Measurements from ENCODE around the gene OR2T10. TPM values are rescaled to one million over a fixed set of nuclear protein-coding genes. Genes with fewer than 3 reads are reported as not detected.

The OR2T10 gene
- total and polyA plus RNA-seq, 12 donors: not detected

GRCh38 chr1:248631354-248632008, 34.0 kb upstream of the OR2T10 start:
- Histone ChIP-seq H3K4me3 (no peak overlapping the region), H3K27me3 (no peaks in the 10 kb centered on the region), H3K36me3 (no peaks in the 10 kb centered on the region), H3K27ac (no peak overlapping the region), H3K4me1 (no peaks in the 10 kb centered on the region), H3K9me3 (no peaks in the 10 kb centered on the region)
- ATAC-seq: no peak
- intact Hi-C loops (cut with DNase I): no loop called here
- no peak for DNase-seq
- TF ChIP-seq CTCF (IDR thresholded peaks at IDR 0.05): no peak
- WGBS, 2 donors: 66 to 71% methylated on average over 7 of the region's 7 CpGs

- Histone ChIP-seq H3K4me3 (no peak overlapping the region), H3K27me3 (no peaks in the 10 kb centered on the region), H3K4me1 (no peaks in the 10 kb centered on the region), H3K9me3 (no peaks in the 10 kb centered on the region), H3K27ac (no peak overlapping the region), H3K36me3 (no peaks in the 10 kb centered on the region)
- no peak for DNase-seq
- TF ChIP-seq CTCF (IDR thresholded peaks at IDR 0.05): no peak
- ATAC-seq: no peak
- intact Hi-C loops (cut with DNase I): no loop called here
- 69 to 70% methylated on average over 2 of the region's 2 CpGs for WGBS, 2 donors
Measured at GRCh38 chr1:248630551-248630950, 33.1 kb upstream of the OR2T10 start.

- no peak for TF ChIP-seq CTCF (IDR thresholded peaks at IDR 0.05)
- no peak for ATAC-seq
- intact Hi-C loops (cut with DNase I): no loop called here
- Histone ChIP-seq H3K27ac (no peak overlapping the region), H3K27me3 (peaks cover 0 to under 1% (median 0%) of the 10 kb centered on the region in 7 donors), H3K4me1 (no peaks in the 10 kb centered on the region), H3K9me3 (no peaks in the 10 kb centered on the region), H3K4me3 (no peak overlapping the region), H3K36me3 (no peaks in the 10 kb centered on the region)
- WGBS, 2 donors: 71 to 73% methylated on average over 9 of the region's 9 CpGs
- DNase-seq: no peak
Measured at GRCh38 chr1:248627971-248628844, 30.7 kb upstream of the OR2T10 start.

DNA sequence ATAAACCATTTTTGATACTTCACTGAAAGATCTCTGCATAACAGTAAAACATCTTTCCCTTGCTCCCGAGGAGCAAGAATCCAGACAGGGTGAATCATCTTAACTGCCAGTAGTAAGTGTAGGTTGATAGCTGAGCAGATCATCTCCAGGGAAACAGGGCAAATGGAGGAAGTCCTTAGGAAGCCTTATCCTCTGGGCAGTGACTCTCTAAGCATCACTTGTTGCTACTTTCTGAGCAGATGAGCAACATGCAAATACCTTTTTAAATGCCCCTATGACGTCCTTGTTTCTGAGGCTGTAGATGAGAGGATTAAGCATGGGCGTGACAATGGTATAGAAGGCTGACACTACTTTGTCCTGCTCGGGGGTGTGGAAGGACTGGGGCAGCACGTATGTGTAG, 28.5 kb upstream of the OR2T10 start:
- DNase-seq: no peak

More for the DNA sequence above, 28.5 kb upstream of the OR2T10 start:
- WGBS, 2 donors: 66 to 72% methylated on average over 5 of the region's 5 CpGs
- no peak for TF ChIP-seq CTCF (IDR thresholded peaks at IDR 0.05)
- Histone ChIP-seq H3K4me3 (no peak overlapping the region), H3K27ac (no peak overlapping the region), H3K9me3 (no peaks in the 10 kb centered on the region), H3K4me1 (no peaks in the 10 kb centered on the region), H3K27me3 (peaks cover 0 to 6% (median 0%) of the 10 kb centered on the region in 7 donors), H3K36me3 (no peaks in the 10 kb centered on the region)
- ATAC-seq: no peak
- intact Hi-C loops (cut with DNase I): no loop called here
